NCI-H2081 (cell line): ENCODE results near the gene CRELD1.

Experiments used
- DNase-seq, 2 experiments: peaks; one replicate each; lab custom pipeline; 2025; lab: John Stamatoyannopoulos, UW

The CRELD1 gene

DNA sequence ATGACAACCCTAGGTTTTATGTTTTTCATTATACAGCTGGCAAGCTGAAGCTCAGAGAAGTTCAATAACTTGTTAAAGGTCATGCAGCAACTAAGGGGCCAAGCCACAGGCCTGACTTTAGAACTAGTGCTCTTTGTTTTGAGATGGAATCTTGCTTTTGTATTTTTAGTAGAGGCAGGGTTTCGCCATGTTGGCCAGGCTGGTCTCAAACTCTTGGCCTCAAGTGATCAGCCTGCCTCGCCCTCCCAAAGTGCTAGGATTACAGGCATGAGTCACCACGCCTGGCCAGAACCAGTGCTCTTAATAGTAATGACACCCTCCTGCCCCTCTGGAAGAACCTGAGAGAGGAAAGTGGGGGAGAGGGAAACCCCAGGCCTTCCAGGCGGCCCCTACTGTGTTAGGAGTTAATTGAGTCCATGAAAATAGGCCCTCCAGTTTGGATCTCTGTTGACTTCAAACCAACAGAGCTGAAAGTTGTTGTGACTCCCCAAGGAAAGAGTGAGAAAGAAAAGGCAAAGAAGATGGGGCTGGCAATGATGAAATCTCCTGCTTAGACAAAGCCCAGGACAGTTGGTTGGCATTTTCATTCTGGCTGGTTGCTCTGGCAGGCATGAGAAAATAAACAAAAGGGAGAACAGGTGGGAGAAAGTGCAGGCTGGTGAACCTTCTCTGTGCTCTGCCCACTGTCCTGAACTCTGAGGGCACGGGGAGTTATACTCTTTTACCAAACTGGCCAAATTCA, 22.1 kb downstream of the CRELD1 start:
- no peak for DNase-seq

GRCh38 chr3:9957214-9957613, 23.6 kb downstream of the CRELD1 start:
- DNase-seq = no peak

- no peak for DNase-seq
Observed at GRCh38 chr3:9965200-9965875, 31.7 kb downstream of the CRELD1 start.

GRCh38 chr3:9966841-9967240, 33.2 kb downstream of the CRELD1 start:
- no peak for DNase-seq

GRCh38 chr3:9969632-9970019, 36.0 kb downstream of the CRELD1 start:
- no peak for DNase-seq

DNA sequence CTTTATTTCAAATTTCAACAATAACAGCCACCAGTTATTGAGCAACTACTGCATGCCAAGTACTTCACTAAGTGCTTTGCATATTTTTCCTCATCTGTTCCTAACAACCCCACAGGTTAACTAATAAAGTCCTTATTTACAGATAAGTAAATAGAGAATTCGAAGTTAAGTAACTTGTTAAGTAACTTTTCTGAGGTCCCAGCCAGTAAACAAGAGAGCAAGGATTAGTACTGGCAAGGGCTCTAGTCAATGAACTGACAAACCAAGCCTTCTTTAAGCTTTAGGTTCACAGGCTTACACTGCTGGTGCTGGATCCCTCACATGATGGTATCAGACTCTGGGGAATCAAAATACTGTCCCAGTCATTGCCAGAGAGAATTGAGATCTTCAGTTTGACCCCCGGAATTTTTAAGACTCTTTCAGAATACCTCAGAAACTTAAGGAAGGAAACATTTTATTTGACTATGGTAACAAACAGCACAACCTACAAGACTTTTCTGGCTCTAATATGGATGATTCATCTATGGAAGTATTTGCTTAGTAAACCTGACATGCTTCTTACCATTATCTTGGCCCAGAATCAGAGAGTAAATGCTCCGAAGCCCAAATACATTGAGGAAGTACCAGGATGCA, 36.5 kb downstream of the CRELD1 start:
- DNase-seq = no peak

DNA sequence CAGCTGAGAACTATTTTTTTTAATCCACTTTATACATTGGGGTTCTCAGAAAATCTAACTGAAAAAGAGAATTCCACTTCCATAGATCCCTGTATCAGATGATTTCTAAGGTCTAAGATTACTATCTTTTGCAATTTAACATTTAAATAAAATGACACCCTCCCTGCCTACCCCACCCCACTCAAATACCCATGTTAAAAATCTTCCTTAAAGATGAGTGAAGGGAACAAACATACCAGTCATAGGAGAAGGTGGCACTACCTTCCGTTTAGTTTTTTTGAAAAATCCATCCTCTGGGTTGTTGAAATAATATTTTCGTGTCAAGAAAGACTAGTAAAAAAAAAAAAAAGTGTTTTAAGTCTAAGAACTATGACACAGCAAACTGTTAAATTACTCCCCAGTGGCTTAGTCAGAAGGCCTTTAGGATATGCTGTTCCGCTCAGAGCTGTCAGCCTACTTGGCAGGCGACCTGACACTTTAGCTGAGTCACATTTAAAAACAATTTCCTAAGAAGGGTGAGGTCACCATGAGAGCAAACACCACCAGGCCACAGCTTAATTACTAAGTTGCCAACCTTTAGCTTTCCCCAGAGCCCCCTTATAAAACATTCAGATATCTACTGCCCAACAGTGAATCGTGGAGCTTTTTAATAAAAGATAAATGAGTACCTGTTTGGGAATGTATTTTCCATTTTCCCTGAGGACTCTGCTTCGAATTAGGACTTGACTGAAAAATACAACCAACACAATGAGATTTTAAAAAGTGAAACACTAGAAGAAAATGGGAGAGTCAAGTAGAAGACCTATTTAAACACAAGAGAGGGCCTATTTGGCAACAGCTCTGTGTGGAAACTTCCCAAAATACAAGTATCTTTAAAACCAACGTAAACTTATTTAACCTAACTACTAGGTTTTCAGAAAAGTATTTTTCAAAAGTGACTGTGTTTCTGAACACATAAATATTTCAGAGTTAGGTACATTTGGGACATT, 43.4 kb downstream of the CRELD1 start:
- peak in 1 of 2 experiments; percentile 19 for DNase-seq

DNA sequence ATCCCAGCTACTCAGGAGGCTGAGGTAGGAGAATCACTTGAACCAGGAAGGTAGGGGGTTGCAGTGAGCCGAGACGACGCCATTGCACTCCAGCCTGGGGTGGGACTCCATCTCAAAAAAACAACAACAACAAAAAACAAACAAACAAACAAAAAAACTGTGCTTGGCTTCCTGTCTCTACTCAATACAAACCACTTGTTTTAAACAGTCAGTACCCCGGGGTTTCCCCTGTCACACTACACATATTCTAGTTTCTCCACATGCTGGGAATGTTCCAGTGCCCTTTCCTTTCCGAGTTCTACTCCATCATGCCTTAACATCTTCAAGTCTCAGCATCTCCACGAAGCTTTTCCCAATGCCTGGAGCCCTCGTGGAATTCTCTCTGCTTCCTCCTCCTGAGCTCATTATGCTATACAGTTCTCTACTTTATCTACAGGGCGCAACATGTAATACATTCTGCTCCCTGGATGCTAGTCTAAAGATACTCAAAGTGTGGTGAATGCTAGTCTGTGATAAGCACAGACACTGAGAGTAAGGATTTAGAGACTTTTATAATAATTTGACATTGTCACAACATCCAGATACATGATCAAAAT, 45.2 kb downstream of the CRELD1 start:
- no peak for DNase-seq

GRCh38 chr3:9980251-9980650, 46.6 kb downstream of the CRELD1 start:
- no peak for DNase-seq

DNA sequence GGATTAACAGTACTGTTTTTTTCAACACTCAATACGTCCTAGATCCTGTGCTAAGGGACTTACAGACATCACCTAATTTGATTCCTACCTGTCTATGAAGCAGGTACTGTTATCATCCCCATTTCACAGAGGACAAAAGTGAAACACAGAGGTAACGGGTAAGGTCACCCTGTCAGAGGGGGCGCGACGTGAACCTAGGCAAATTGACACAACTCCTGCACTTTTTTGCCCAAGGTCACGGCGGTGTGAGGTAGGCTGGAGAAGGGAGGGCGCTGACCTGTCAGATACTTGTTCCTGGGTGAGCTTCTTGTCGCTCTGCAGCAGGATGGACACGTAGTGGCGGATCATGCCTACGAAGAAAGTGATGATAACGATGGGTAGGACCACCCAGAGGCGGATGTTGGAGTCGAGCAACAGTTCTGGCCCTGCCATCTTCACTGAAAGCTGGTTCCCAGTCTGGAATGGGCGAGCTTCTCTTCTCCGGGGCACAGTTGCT, 52.6 kb downstream of the CRELD1 start:
- DNase-seq = no peak

DNA sequence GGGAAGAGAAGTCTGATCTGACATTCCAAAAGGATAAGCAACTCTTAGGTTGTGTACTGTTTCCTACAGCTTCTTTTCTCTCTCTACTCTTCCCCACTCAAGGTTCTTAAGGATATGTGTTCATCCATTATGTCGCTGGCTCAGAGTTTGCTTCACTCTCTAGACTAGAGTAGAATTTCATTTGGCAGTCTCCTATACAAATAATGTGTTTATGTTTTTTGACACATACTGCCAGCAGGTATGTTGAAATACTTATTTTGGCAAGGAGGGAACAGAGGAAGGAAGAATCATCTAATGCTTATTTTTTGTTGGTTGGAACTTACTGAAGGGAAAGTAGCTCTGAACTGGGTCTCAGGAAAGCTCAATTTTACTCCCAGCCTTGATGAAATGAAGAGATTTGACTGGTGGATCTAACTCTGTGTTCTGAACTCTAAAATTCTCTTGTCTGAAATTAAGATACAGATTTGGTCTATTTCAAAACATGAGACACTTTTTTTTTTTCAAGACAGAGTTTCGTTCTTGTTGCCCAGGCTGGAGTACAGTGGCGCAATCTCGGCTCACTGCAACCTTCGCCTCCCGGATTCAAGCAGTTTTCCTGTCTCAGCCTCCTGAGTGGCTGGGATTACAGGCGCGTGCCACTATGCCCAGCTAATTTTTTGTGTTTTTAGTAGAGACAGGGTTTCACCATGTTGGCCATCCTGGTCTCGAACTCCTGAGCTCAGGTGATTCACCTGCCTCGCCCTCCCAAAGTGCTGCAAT, 60.6 kb downstream of the CRELD1 start:
- DNase-seq = no peak
